Bone marrow (tissue), 2 donors: Measurements from ENCODE around the gene RPL10A.

Source experiments
- DNase-seq, 2 donors: peaks; one replicate each; lab custom pipeline; 2025; lab: John Stamatoyannopoulos, UW

The RPL10A gene

GRCh38 chr6:35476004-35476403 lies 7.8 kb downstream of the RPL10A start:
- no peak for DNase-seq

GRCh38 chr6:35477028-35477427 lies 8.8 kb downstream of the RPL10A start:
- DNase-seq: no peak

- DNase-seq: no peak
These were observed 9.5 kb downstream of the RPL10A start for GRCh38 chr6:35477551-35478179.

- DNase-seq: no peak
These were observed 10.1 kb downstream of the RPL10A start for GRCh38 chr6:35478259-35478658.

GRCh38 chr6:35480176-35480575 lies 12.0 kb downstream of the RPL10A start:
- DNase-seq: no peak

- no peak for DNase-seq
These were observed 13.0 kb downstream of the RPL10A start for GRCh38 chr6:35481226-35481625.

- DNase-seq: no peak
These were observed 14.9 kb downstream of the RPL10A start for GRCh38 chr6:35483062-35483461.

GRCh38 chr6:35483490-35483889 lies 15.3 kb downstream of the RPL10A start:
- DNase-seq: no peak

GRCh38 chr6:35483893-35484645 lies 15.9 kb downstream of the RPL10A start:
- DNase-seq: no peak

DNA sequence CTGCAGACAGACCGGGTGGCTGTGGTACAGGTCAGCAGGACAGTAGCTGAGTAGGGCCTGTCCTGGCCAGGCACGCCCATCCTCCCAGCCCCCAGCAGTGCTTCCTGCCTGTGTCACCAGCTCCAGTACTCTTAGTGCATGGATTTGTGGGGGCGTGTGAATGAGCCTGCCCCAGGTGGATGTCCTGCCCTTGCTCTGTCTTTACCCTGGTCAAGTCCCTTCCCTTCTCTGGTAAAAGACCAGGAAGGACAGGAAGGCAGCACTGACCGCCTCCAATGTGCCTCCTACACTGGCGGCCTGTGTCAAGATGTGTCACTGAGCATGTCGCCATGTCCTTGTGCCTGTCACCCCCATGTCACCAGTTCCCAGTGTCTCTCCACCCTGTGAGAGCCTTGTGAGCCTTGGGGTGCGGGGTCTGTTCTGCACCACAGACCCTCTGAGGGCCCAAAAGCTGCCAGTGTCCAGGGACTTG lies 16.8 kb downstream of the RPL10A start:
- DNase-seq: no peak

DNA sequence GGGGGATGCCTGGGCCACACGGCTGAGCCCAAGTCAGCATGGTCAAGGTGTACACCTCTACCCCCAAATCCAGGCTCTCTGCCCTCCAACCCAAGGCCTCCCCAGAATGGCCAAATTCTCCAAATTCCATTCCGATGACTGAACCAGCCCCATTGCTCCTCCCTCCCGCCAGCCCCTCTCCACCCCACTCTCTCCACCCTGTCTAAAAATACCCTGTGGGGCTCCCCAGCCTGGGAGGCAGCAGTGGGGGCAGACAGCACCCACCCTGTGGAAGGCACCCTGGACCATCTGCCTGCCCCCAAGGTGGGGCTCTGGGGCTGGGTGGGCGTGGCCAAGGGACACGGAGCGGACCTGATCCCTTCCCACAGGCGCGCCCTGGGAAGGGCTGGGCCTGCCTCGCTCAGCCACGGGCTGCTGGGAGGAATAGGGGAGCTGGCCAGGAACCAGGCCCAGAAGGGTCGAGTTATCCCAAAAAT lies 17.2 kb downstream of the RPL10A start:
- no peak for DNase-seq

- no peak for DNase-seq
These were observed 18.1 kb downstream of the RPL10A start for GRCh38 chr6:35486005-35486925.

GRCh38 chr6:35487658-35488516 lies 19.7 kb downstream of the RPL10A start:
- DNase-seq: no peak

DNA sequence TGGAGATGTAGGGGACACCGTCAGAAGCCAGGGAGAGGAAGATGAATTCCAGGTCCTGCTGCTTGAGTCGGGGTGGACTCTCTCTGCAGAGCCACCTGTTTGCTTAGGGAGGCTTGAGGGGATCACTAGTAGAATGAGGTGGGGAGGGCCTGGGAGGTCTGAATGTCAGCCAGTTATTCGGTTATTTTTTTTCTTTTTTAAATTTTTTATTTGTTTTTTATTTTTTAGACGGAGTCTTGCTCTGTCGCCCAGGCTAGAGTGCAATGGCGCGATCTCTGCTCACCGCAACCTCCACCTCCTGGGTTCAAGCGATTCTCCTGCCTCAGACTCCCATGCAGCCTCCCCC lies 20.3 kb downstream of the RPL10A start:
- DNase-seq: no peak

- DNase-seq: no peak
These were observed 20.9 kb downstream of the RPL10A start for GRCh38 chr6:35489066-35489465.

- DNase-seq: no peak
These were observed 22.0 kb downstream of the RPL10A start for GRCh38 chr6:35489995-35490791.

DNA sequence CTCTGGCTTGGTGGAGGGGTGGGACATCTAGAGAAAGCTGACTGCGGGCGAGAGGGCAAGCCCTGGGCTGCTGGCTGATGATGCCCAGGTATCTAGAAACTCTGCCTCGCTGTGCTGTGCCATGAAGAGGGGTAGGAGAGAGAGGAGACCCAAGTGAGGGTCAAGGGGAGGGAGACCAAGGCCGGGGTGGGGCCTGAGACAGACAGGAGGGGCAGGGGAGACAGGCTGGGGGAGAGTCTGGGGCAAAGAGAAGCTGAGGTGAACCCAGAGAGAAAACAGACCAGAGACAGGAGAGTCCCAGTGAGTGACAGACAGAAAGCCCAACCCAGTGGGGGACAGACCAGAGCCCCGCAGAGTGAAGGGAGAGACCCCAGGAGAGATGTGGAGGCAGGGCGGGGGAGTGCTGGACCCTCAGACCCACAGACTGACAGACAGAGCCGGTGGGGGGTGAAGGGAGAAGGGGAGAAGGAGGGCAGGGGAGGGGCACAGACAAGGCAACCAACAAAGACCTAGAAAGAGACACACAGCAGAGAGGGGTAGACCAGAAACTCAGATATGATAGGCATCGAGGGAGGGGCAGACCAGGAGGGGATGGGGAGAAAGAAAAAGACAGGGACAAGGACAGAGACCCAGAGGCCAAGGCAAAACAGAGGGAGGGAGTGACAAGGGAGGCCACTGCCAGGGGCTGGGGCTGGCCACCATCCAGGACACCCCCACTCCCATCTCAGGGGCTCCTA lies 22.8 kb downstream of the RPL10A start:
- DNase-seq: no peak

DNA sequence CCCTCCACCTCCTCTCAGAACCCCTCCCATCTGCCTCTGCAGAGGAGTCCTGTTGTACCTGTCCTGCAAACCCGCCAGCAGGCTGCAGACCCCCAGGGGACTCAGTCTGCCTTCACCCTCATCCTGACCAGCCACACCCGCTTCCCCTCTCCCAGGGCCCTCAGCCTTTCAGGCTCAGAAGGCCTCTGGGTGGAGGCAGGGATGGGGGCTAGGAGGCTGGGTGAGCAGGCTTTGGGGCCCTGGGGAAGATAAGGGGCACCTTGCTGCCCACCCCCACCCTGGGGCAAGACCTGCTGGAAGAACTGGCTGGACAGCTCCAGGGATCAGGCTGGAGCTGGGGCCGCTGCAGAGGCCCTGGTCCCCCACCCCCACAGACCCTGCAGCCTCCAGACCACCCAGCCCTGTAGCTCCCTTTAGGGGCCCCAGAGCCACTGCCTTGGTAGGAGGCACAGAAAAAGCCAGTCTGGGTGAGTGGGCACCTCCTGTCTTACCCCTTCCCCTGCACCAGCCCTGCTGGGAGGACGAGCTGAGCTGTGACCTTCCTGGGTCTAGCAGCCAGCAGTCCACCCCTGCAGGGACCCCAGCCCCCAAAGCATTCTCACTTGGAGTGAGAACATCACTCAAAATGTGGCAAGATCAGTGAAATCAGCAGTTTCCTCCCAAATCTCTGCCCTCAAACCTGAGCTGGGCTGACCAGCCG lies 23.5 kb downstream of the RPL10A start:
- DNase-seq: no peak

DNA sequence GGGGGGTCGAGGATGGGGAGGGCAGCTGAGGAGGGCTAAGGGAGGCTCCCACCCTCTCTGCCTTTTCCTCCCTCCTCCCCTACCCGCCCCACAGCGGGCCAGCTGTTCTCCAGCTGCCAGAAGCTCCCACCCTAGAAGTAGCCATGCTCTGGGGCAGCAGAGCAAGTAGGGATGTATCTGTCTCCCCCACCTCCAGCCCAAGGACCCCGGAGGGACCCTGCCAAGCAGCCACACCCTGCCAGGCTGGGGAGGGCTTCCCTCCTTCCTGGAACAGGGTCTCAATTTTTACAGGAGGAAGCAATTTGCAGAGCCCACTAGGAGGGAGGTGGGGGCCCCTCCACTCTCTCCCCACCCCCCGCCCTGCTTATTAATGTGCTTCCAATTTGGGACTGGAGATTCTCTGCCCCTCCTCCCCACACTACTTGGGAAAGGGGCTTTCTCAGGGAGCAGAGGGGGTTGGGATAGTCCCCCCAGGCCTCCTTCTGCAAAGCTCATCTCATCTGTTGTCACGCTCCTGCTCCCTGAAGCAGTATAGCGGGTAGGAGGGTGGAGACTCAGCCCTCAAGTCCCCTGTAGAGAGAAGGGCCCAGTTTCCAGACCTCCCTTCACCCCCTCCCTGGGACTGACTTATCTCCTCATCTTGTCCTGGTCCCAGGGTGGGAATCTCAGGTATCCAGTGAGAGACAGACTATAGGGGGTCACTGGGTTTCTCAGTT lies 24.2 kb downstream of the RPL10A start:
- DNase-seq: no peak
